Fibroblast of lung (primary cell): ENCODE results near the gene GPRASP2.

Source experiments
- CTCF ChIP-seq, 2 donors: IDR thresholded peaks in 1 of 2; conservative IDR thresholded peaks in 1 of 2; 1 replicate in 1 of 2; 2 replicates in 1 of 2; pipeline ENCODE4 v1.5.1; 2011 to 2012; ENCODE audit warnings: low read length in 2 of 2, control low read depth in 1 of 2, inconsistent platforms in 1 of 2, low read depth in 1 of 2, mild to moderate bottlenecking in 1 of 2
- EZH2 ChIP-seq: IDR thresholded peaks from 2 replicates; pipeline ENCODE4 v1.5.1; 2012; ENCODE audit warnings: low read length, control low read depth, mild to moderate bottlenecking; ENCODE audit errors: missing control alignments

- no peak for TF ChIP-seq CTCF (conservative IDR thresholded peaks at IDR 0.05 in 1 of 2, IDR thresholded peaks at IDR 0.05 in 1 of 2; ENCODE audit: low read depth in 1 of 2, low read length in 2 of 2)
- TF ChIP-seq EZH2 = no peak
Observed at GRCh38 chrX:102765217-102765616, 53.0 kb downstream of the GPRASP2 start.
